ENCODE results near the gene THRAP3. TPM values are rescaled to one million over a fixed set of nuclear protein-coding genes. Genes with fewer than 3 reads are reported as not detected.

The THRAP3 gene
- total RNA-seq, 4 donors from 2014 or later, result 88.9 to 129 (median 115) TPM

DNA sequence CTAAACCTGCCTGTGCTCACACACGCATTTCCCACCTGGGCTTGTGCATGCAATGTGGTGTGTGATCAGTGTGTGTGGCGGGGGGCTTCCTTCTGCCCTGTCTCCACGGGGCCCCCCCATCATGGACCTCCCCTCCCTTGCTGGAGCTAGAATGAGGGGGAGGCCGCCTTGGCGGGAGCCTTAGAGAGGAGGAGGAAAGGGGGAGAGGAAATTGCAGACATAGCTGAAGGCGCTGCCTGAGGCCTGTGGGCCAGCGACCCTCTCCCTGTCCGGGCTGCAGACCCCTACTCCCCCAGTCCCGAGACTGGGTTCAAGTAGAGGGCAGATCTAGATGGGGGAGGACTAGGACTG, 100.1 kb downstream of the THRAP3 start:
- Histone ChIP-seq H3K4me1 (peaks cover 22 to 34% of the 10 kb centered on the region in 2 donors), H3K27me3 (no peaks in the 10 kb centered on the region), H3K9me3 (no peaks in the 10 kb centered on the region), H3K27ac (peak overlapping the region in 1 of 3 donors; percentile 52), H3K4me3 (replicated peaks in 1 of 3) (no peak overlapping the region), H3K36me3 (no peaks in the 10 kb centered on the region)
- TF ChIP-seq POLR2A (IDR thresholded peaks at IDR 0.05), result no peak
- TF ChIP-seq, protein P1, sequence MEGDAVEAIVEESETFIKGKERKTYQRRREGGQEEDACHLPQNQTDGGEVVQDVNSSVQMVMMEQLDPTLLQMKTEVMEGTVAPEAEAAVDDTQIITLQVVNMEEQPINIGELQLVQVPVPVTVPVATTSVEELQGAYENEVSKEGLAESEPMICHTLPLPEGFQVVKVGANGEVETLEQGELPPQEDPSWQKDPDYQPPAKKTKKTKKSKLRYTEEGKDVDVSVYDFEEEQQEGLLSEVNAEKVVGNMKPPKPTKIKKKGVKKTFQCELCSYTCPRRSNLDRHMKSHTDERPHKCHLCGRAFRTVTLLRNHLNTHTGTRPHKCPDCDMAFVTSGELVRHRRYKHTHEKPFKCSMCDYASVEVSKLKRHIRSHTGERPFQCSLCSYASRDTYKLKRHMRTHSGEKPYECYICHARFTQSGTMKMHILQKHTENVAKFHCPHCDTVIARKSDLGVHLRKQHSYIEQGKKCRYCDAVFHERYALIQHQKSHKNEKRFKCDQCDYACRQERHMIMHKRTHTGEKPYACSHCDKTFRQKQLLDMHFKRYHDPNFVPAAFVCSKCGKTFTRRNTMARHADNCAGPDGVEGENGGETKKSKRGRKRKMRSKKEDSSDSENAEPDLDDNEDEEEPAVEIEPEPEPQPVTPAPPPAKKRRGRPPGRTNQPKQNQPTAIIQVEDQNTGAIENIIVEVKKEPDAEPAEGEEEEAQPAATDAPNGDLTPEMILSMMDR (IDR thresholded peaks at IDR 0.05), result no peak
- intact Hi-C loops (cut with DNase I), result no loop called here
- no peak for DNase-seq
- WGBS, 2 donors, result 33 to 39% methylated on average over 7 to 9 of the region's 9 CpGs

DNA sequence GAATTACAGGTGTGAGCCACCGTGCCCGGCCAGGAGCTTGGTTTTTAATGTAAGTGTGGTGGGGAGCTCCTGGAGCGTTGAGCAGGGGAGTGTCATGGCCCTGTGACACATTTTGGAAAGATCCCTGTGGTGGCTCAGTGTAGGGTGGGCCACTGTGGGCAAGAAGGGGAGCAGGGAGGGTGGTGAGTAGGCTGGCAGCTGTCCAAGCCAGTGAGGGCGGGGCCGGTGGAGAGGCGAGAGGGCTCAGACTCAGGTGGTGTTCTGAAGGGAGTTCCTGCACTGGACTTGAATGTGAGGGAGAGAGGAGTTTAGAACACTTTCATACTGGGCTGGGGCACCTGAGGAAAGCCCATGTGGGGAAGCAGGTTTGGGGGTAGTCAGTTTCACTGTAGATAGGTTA, 102.3 kb downstream of the THRAP3 start:
- Histone ChIP-seq H3K27me3 (no peaks in the 10 kb centered on the region), H3K27ac (no peak overlapping the region), H3K4me3 (replicated peaks in 1 of 3) (no peak overlapping the region), H3K9me3 (no peaks in the 10 kb centered on the region), H3K36me3 (no peaks in the 10 kb centered on the region), H3K4me1 (peaks cover 10 to 20% of the 10 kb centered on the region in 2 donors)
- peak; percentile 51 to 63 for DNase-seq
- WGBS, 2 donors, result 40 to 68% methylated on average over 6 of the region's 6 CpGs
- intact Hi-C loops (cut with DNase I), result no loop called here
- TF ChIP-seq, protein P1 (IDR thresholded peaks at IDR 0.05), result no peak
- no peak for TF ChIP-seq POLR2A (IDR thresholded peaks at IDR 0.05)

DNA sequence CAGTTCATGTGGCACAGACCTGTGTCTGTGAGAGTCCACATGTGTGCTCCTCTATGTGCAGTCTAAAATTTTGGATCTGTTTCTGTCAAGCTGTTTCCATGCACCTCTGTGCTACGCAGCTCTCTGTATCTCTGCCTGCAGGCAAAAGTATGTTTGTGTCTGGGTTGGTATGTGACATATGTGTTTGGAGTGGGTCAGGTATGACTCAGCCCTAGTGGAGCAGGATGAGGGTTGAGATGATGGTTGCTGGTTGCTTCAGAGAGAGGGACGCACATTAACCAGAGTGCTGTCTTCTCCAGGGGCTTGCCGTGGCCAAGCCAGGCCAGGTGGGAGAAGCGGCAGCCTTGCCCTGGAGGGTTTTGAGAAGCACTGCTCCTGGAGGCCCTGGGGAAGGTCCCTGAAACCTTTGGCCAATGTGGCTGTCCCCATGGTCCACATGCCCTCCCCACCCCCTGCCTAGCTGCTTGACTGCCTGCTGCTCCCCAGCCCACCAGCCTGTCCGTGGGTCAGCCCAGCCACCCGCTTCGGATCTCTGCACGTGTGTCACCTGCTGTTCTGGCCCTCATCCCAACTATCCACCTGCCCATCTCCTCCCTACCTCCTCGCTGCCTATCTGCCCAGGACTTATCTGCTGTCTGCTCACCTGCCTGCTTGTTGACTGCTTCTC, 103.3 kb downstream of the THRAP3 start:
- no peaks in the 10 kb centered on the region for H3K9me3 ChIP-seq
- intact Hi-C loops (cut with DNase I), result no loop called here
- H3K27me3 ChIP-seq, result no peaks in the 10 kb centered on the region
- no peak overlapping the region for H3K4me3 ChIP-seq (replicated peaks in 1 of 3)
- 88 to 95% methylated on average over 8 to 9 of the region's 9 CpGs for WGBS, 2 donors
- no peak for TF ChIP-seq POLR2A (IDR thresholded peaks at IDR 0.05)
- TF ChIP-seq, protein P1 (IDR thresholded peaks at IDR 0.05), result no peak
- H3K4me1 ChIP-seq, result peaks cover 8 to 13% of the 10 kb centered on the region in 2 donors
- H3K36me3 ChIP-seq, result no peaks in the 10 kb centered on the region
- H3K27ac ChIP-seq, result no peak overlapping the region
- no peak for DNase-seq

DNA sequence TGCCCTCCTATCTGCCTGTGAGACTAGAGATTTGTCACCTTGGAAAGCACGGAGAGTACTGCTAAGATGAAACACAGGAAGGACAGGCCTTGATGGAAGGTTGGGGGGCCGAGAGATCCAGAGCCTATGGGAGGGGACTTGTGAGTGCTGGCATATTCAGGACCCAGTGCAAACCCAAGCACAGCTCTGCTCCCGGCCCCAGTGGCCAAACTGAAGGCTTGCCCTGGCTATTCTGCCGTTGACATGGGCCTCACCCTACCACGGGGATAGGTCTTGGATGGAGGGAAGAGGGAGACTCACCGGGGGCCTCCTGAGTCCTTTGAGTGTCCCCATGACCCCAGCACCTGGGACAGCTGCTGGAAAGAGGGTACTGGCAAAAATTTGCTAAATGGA, 103.8 kb downstream of the THRAP3 start:
- H3K27me3 ChIP-seq, result no peaks in the 10 kb centered on the region
- intact Hi-C loops (cut with DNase I), result no loop called here

DNA sequence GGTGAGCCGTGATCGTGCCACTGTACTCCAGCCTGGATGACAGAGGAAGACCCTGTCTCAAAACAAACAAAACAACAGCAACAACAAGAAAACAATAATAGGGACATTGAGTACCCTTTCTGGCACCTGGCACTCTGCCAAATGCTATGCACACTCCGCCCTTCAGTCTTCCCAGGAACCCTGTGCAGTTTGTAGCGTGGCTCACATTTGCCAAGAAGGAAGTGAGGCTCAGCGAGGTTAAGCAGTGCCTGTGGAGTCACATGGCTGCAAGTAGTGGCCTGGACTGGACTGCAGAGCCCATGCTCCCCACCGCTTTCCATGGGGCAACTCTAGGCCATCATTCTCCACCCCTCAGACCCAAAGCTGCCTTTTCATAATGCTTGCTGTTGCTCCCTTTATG, 104.5 kb downstream of the THRAP3 start:
- peak in 1 of 2 donors; percentile 29 for DNase-seq
- no peaks in the 10 kb centered on the region for H3K36me3 ChIP-seq
- TF ChIP-seq POLR2A (IDR thresholded peaks at IDR 0.05), result no peak
- TF ChIP-seq, protein P1 (IDR thresholded peaks at IDR 0.05), result no peak
- intact Hi-C loops (cut with DNase I), result no loop called here
- H3K27me3 ChIP-seq, result no peaks in the 10 kb centered on the region
- 58 to 66% methylated on average over 6 of the region's 6 CpGs for WGBS, 2 donors
- peaks cover 8 to 13% of the 10 kb centered on the region in 2 donors for H3K4me1 ChIP-seq
- no peak overlapping the region for H3K27ac ChIP-seq
- no peak overlapping the region for H3K4me3 ChIP-seq (replicated peaks in 1 of 3)
- H3K9me3 ChIP-seq, result no peaks in the 10 kb centered on the region

More for the DNA sequence above, 103.8 kb downstream of the THRAP3 start:
- no peak for DNase-seq
- TF ChIP-seq, protein P1 (IDR thresholded peaks at IDR 0.05), result no peak
- no peak for TF ChIP-seq POLR2A (IDR thresholded peaks at IDR 0.05)
- Histone ChIP-seq H3K4me1 (peaks cover 8 to 13% of the 10 kb centered on the region in 2 donors), H3K36me3 (no peaks in the 10 kb centered on the region), H3K9me3 (no peaks in the 10 kb centered on the region), H3K4me3 (replicated peaks in 1 of 3) (no peak overlapping the region), H3K27ac (no peak overlapping the region)
- 89 to 96% methylated on average over 5 to 6 of the region's 6 CpGs for WGBS, 2 donors

All from thyroid gland (tissue), 4 donors.